ENCODE data around the gene FIBCD1. TPM values are rescaled to one million over a fixed set of nuclear protein-coding genes. Genes with fewer than 3 reads are reported as not detected.

FIBCD1 gene
- total and polyA plus RNA-seq, 12 donors = 0.11 to 55.7 (median 18.3) TPM

DNA sequence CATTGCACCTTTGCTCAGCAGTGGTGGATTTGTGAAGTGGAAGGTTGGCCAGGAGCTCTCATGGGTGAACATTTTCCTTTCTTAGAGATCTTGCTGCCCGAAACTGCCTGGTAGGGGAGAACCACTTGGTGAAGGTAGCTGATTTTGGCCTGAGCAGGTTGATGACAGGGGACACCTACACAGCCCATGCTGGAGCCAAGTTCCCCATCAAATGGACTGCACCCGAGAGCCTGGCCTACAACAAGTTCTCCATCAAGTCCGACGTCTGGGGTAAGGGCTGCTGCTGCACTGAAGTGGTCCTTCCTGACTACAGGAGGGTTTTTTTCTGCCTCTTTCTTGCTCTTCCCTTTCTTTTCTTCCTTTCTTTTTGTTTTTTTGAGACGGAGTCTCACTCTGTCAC lies 64.3 kb downstream of the FIBCD1 start:
- intact Hi-C loops (cut with DNase I) = loop anchor here (5.0 kb wide), 3 partner anchors 58 to 173 kb away; no protein-coding TSS in a partner anchor
- Histone ChIP-seq H3K4me1 (replicated peaks in 1 of 2) (peaks cover 15 to 17% of the 10 kb centered on the region in 2 donors), H3K4me3 (no peak overlapping the region), H3K27me3 (no peaks in the 10 kb centered on the region), H3K9me3 (replicated peaks in 1 of 3) (no peaks in the 10 kb centered on the region), H3K27ac (no peak overlapping the region), H3K36me3 (replicated peaks in 1 of 2) (peaks cover 0 to 71% of the 10 kb centered on the region in 2 donors)
- no peak for TF ChIP-seq POLR2A (IDR thresholded peaks at IDR 0.05)
- TF ChIP-seq, protein P1, sequence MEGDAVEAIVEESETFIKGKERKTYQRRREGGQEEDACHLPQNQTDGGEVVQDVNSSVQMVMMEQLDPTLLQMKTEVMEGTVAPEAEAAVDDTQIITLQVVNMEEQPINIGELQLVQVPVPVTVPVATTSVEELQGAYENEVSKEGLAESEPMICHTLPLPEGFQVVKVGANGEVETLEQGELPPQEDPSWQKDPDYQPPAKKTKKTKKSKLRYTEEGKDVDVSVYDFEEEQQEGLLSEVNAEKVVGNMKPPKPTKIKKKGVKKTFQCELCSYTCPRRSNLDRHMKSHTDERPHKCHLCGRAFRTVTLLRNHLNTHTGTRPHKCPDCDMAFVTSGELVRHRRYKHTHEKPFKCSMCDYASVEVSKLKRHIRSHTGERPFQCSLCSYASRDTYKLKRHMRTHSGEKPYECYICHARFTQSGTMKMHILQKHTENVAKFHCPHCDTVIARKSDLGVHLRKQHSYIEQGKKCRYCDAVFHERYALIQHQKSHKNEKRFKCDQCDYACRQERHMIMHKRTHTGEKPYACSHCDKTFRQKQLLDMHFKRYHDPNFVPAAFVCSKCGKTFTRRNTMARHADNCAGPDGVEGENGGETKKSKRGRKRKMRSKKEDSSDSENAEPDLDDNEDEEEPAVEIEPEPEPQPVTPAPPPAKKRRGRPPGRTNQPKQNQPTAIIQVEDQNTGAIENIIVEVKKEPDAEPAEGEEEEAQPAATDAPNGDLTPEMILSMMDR (IDR thresholded peaks at IDR 0.05) = no peak
- DNase-seq = no peak
- 94 to 97% (median 95%) methylated on average over 5 of the region's 5 CpGs for WGBS, 4 donors

DNA sequence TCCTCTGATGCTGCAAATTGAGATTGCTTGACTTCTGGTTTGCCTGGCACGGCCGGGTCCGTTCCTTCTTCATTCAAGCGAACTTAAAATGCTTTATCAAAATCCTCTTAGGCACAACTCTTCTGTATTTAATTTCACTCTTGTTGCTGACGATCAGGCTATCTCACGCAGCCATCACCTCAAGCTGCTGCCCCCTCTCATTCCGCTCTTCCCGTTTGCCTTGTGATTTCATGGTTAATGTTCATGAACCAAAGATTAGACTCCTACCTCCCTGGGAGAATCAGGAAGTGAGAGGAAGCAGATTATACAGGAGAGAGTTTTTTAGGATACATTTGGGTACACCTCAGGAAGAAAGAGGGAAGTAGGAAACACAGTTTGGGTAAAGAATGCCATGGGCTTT lies 65.1 kb downstream of the FIBCD1 start:
- peaks cover 0 to 63% of the 10 kb centered on the region in 2 donors for H3K36me3 ChIP-seq (replicated peaks in 1 of 2)
- intact Hi-C loops (cut with DNase I) = loop anchor here (5.0 kb wide), 3 partner anchors 58 to 173 kb away; no protein-coding TSS in a partner anchor
- no peaks in the 10 kb centered on the region for H3K9me3 ChIP-seq (replicated peaks in 1 of 3)
- no peak overlapping the region for H3K4me3 ChIP-seq
- WGBS, 4 donors = 88 to 96% (median 92%) methylated on average over 8 of the region's 8 CpGs
- peaks cover 17 to 19% of the 10 kb centered on the region in 2 donors for H3K4me1 ChIP-seq (replicated peaks in 1 of 2)
- TF ChIP-seq POLR2A (IDR thresholded peaks at IDR 0.05) = no peak
- TF ChIP-seq, protein P1 (IDR thresholded peaks at IDR 0.05) = no peak
- H3K27me3 ChIP-seq = no peaks in the 10 kb centered on the region
- DNase-seq = no peak
- H3K27ac ChIP-seq = no peak overlapping the region

DNA sequence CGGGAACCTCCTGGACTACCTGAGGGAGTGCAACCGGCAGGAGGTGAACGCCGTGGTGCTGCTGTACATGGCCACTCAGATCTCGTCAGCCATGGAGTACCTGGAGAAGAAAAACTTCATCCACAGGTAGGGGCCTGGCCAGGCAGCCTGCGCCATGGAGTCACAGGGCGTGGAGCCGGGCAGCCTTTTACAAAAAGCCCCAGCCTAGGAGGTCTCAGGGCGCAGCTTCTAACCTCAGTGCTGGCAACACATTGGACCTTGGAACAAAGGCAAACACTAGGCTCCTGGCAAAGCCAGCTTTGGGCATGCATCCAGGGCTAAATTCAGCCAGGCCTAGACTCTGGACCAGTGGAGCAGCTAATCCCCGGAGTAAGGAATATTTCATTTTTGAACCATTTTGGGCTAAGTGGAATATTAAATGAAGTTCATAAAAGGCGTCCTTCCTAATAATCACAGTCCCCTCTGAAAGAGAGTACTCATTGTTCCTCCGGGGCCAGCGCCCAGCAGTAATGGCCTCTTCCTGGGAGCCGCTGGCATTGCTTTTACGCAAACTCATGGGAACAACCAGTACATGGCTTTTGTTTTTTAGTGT lies 66.0 kb downstream of the FIBCD1 start:
- Histone ChIP-seq H3K4me1 (replicated peaks in 1 of 2) (peaks cover 17 to 19% of the 10 kb centered on the region in 2 donors), H3K4me3 (no peak overlapping the region), H3K9me3 (replicated peaks in 1 of 3) (no peaks in the 10 kb centered on the region), H3K27ac (no peak overlapping the region), H3K27me3 (no peaks in the 10 kb centered on the region), H3K36me3 (replicated peaks in 1 of 2) (peaks cover 0 to 53% of the 10 kb centered on the region in 2 donors)
- intact Hi-C loops (cut with DNase I) = loop anchor here (5.0 kb wide), 3 partner anchors 59 to 174 kb away; no protein-coding TSS in a partner anchor
- no peak for TF ChIP-seq POLR2A (IDR thresholded peaks at IDR 0.05)
- TF ChIP-seq, protein P1 (IDR thresholded peaks at IDR 0.05) = no peak
- DNase-seq = peak in 6 of 7 donors; percentile 64 to 79 (median 72)
- WGBS, 4 donors = 72 to 86% (median 80%) methylated on average over 11 to 15 of the region's 15 CpGs

DNA sequence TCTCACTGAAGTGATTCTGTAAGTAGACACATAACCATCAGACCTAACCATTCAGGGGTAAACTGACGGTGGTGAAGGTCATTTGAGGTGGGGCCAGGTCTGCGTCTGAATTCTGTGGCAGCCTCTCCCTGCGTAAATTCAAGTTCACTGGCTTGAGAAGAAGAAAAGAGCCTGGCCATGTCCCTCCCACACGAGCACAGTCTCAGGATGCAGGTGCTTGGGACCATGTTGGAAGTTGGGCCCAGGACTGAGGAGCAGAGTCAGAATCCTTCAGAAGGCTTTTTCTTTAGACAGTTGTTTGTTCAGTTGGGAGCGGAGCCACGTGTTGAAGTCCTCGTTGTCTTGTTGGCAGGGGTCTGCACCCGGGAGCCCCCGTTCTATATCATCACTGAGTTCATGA lies 66.5 kb downstream of the FIBCD1 start:
- H3K4me3 ChIP-seq = no peak overlapping the region
- peaks cover 0 to 50% of the 10 kb centered on the region in 2 donors for H3K36me3 ChIP-seq (replicated peaks in 1 of 2)
- no peak overlapping the region for H3K27ac ChIP-seq
- H3K9me3 ChIP-seq (replicated peaks in 1 of 3) = no peaks in the 10 kb centered on the region
- TF ChIP-seq, protein P1 (IDR thresholded peaks at IDR 0.05) = no peak
- no peak for TF ChIP-seq POLR2A (IDR thresholded peaks at IDR 0.05)
- H3K27me3 ChIP-seq = no peaks in the 10 kb centered on the region
- no peak for DNase-seq
- peaks cover 17 to 19% of the 10 kb centered on the region in 2 donors for H3K4me1 ChIP-seq (replicated peaks in 1 of 2)
- 82 to 86% (median 85%) methylated on average over 4 to 9 of the region's 9 CpGs for WGBS, 4 donors
- intact Hi-C loops (cut with DNase I) = loop anchor here (5.0 kb wide), 3 partner anchors 60 to 175 kb away; no protein-coding TSS in a partner anchor
